Spleen (tissue), 11 donors: Measurements from ENCODE around the gene EXOC3L1. TPM values are rescaled to one million over a fixed set of nuclear protein-coding genes. Genes with fewer than 3 reads are reported as not detected.

ENCODE experiments used
- DNase-seq: peaks from one replicate; pipeline ENCODE4 v3.0.0-alpha.2; 2020
- H3K27ac ChIP-seq, 8 donors: fragments of 200-600 bp; sonication (generic) in 7 of 8; 1 replicate in 4 of 8; 2 replicates in 4 of 8; pipeline versions ENCODE4 v1.5.0 to v1.8.0; 2016 to 2021; ENCODE audit warnings: inconsistent platforms in 4 of 8, mild to moderate bottlenecking in 4 of 8, moderate library complexity in 1 of 8
- H3K27me3 ChIP-seq, 7 donors: fragments of 200-600 bp; sonication (generic) in 6 of 7; replicated peaks in 1 of 7; 1 replicate in 4 of 7; 2 replicates in 3 of 7; pipeline versions ENCODE4 v1.5.0 to v1.8.0; 2016 to 2021; ENCODE audit warnings: inconsistent platforms in 3 of 7, mild to moderate bottlenecking in 1 of 7
- H3K36me3 ChIP-seq, 6 donors: fragments of 200-600 bp; sonication (generic) in 5 of 6; 1 replicate in 4 of 6; 2 replicates in 2 of 6; pipeline versions ENCODE4 v1.5.0 to v1.8.0; 2016 to 2021; ENCODE audit warnings: inconsistent platforms in 2 of 6
- H3K4me1 ChIP-seq, 6 donors: fragments of 200-600 bp; sonication (generic) in 5 of 6; 1 replicate in 3 of 6; 2 replicates in 3 of 6; pipeline versions ENCODE4 v1.5.0 to v1.8.0; 2016 to 2021; ENCODE audit warnings: inconsistent platforms in 3 of 6
- H3K4me3 ChIP-seq, 8 donors: fragments of 200-600 bp; sonication (generic) in 7 of 8; 1 replicate in 4 of 8; 2 replicates in 4 of 8; pipeline versions ENCODE4 v1.5.0 to v1.8.0; 2016 to 2021; ENCODE audit warnings: inconsistent platforms in 4 of 8, mild to moderate bottlenecking in 4 of 8, moderate library complexity in 2 of 8
- H3K9me3 ChIP-seq, 8 donors: fragments of 200-600 bp; sonication (generic) in 7 of 8; 1 replicate in 4 of 8; 2 replicates in 4 of 8; pipeline versions ENCODE4 v1.5.0 to v1.8.0; 2016 to 2021; ENCODE audit warnings: inconsistent platforms in 4 of 8
- POLR2A ChIP-seq, 3 donors: fragments of 450-650 bp; IDR thresholded peaks; one replicate each; pipeline ENCODE4 v1.5.1; 2017; ENCODE audit warnings: antibody characterized with exemption in 3 of 3, mild to moderate bottlenecking in 1 of 3
- POLR2AphosphoS5 ChIP-seq, 3 donors: sonication (generic); formaldehyde crosslinking; IDR thresholded peaks; one replicate each; pipeline ENCODE4 v1.5.1; 2017; ENCODE audit warnings: antibody characterized with exemption in 3 of 3
- WGBS, 5 donors: extraction: QIAGEN DNeasy Blood & Tissue Kit in 3 of 5; methylation state at CpG; one replicate each; pipeline versions ENCODE4 v1.1.5 to v1.1.7; 2013 to 2018; 5-methylcytosine and 5-hydroxymethylcytosine counted together
- intact Hi-C: fragments of 100-400 bp; cut with DNase I; formaldehyde crosslinking; loops from one replicate; pipeline ENCODE4 v1.15.0; 2023; ENCODE audit warnings: low total_unique reads
- polyA plus RNA-seq, 3 donors: library from polyadenylated mRNA; stranded (reverse); fragments of 200-250 nt; gene quantifications; one replicate each; pipeline ENCODE4 v1.2.1, GENCODE V29; 2013
- total RNA-seq, 7 donors: library from RNA; depleted of rRNA in 3 of 7; stranded (reverse); fragments of >200 nt in 3 of 7; fragmentation: NEBNext Ultra II Directional in 4 of 7; extraction: Animal tissue kit (Norgen Biotek cat#: 25700) in 4 of 7; gene quantifications; one replicate each; pipeline versions ENCODE4 v1.1.0 to v1.2.1, GENCODE V29; 2016 to 2021
- TF ChIP-seq, protein P1 (sequence below), 11 experiments: fragments of 200-600 bp in 7 of 11; fragments of 450-650 bp in 4 of 11; sonication (generic) in 4 of 11; IDR thresholded peaks in 8 of 11; conservative IDR thresholded peaks in 3 of 11; 1 replicate in 7 of 11; 2 replicates in 4 of 11; pipeline versions ENCODE4 v1.4.0 to v1.8.0; 2016 to 2021; ENCODE audit warnings: antibody characterized with exemption in 11 of 11, inconsistent platforms in 4 of 11, mild to moderate bottlenecking in 1 of 11
- donor health status: healthy with polysubstance abuse.
- donor health status: DM: no; HTN: no; CAD: no; lungs with moderate emphysema.
- donor health status: DM: no; HTN: no; CAD: no.
- donor health status: Bipolar disorder and iron deficiency.
- donor health status: healthy.
- donor health status: DM: no; HTN: no; CAD: no.
- donor health status: DM: yes; HTN: yes; CAD: no.

The EXOC3L1 gene
- total and polyA plus RNA-seq, 10 donors, result 28.5 to 113 (median 49.9) TPM

DNA sequence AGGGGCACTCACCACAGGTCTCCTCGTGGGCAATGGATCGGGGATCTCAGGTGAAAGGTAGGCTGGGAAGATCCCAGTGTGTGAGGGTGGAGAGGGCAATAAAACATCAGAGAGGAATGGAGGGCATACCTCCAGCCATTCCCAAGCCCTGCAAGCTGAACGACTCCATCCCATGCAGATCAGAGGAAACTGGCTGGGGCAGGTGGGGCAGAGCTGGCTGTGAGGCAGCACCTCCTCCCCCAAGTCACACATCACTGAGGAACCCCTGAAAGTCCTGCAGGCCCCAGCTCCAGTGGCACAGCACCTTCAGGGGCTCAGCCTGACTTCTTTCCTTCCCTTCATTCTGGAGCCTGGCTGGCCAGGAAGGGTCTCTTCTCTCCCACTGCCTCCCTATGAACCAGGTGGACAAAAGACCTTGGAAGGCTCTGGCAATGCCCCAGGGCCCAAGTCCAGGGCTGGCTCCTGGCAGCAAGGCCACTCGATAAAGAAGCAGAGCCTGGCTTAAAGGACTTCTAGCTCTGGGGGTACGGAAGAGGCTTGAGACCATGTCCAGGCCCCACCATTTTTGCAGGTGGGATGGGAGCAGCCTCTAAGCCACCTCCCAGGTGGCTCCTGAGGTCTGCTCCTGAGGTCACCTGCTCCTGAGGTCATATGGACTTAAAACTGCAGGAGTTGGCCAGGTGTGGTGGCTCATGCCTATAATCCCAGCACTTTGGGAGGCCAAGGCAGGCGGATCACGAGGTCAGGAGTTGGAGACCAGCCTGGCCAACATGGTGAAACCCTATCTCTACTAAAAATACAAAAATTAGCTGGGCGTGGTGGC lies 23.5 kb upstream of the EXOC3L1 start:
- Histone ChIP-seq H3K36me3 (peaks cover 0 to 11% (median 0%) of the 10 kb centered on the region in 6 donors), H3K4me1 (peaks cover 9 to 42% (median 23%) of the 10 kb centered on the region in 6 donors), H3K9me3 (no peaks in the 10 kb centered on the region), H3K27ac (no peak overlapping the region), H3K4me3 (no peak overlapping the region), H3K27me3 (no peaks in the 10 kb centered on the region)
- intact Hi-C loops, result no loop called here
- TF ChIP-seq POLR2AphosphoS5 (IDR thresholded peaks at IDR 0.05) (no peak), POLR2A (IDR thresholded peaks at IDR 0.05) (no peak)
- TF ChIP-seq, protein P1, sequence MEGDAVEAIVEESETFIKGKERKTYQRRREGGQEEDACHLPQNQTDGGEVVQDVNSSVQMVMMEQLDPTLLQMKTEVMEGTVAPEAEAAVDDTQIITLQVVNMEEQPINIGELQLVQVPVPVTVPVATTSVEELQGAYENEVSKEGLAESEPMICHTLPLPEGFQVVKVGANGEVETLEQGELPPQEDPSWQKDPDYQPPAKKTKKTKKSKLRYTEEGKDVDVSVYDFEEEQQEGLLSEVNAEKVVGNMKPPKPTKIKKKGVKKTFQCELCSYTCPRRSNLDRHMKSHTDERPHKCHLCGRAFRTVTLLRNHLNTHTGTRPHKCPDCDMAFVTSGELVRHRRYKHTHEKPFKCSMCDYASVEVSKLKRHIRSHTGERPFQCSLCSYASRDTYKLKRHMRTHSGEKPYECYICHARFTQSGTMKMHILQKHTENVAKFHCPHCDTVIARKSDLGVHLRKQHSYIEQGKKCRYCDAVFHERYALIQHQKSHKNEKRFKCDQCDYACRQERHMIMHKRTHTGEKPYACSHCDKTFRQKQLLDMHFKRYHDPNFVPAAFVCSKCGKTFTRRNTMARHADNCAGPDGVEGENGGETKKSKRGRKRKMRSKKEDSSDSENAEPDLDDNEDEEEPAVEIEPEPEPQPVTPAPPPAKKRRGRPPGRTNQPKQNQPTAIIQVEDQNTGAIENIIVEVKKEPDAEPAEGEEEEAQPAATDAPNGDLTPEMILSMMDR (IDR thresholded peaks at IDR 0.05 in 8 of 11, conservative IDR thresholded peaks at IDR 0.05 in 3 of 11), result no peak
- no peak for DNase-seq
- 75 to 88% (median 80%) methylated on average over 7 to 8 of the region's 8 CpGs for WGBS, 5 donors

DNA sequence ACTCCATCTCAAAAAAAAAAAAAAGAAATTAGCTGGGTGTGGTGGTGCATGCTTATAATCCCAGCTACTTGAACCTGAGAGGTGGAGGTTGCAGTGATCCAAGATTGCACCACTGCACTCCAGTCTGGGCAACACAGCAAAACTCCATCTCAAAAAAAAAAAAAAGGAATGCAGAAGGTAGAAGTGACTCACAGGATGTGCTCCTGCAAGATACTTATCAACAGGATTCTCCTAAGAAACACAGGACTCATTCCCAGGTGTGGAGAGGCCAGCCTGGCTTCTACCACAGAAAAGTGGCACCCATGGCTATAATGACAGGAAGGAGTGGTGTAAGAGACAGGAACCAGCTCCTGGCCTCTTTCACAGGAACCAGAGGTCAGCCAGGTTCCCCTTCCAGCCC lies 22.8 kb upstream of the EXOC3L1 start:
- no peak overlapping the region for H3K27ac ChIP-seq

DNA sequence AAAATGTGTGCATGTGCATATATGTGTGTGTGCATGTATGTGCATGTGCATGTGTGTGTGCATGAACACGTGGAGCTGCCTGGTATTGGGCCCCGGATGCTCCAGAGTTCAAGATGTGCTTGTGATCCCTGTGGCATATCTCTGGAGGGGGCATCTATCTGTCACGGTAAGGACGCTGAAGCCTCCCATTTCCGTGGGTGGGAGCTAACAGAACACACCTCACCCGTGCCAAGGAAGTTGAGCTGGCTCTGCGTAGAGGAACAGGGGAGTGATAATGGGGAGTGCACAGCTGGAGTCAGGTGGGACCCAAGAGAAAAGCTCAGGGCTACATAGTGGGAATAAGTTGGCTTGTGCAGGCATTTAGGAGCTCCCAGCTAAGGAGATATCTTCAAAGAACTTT lies 21.7 kb upstream of the EXOC3L1 start:
- H3K27ac ChIP-seq, result no peak overlapping the region
- TF ChIP-seq POLR2A (IDR thresholded peaks at IDR 0.05) (no peak), POLR2AphosphoS5 (IDR thresholded peaks at IDR 0.05) (no peak)
- TF ChIP-seq, protein P1 (IDR thresholded peaks at IDR 0.05 in 8 of 11, conservative IDR thresholded peaks at IDR 0.05 in 3 of 11), result no peak
- H3K27me3 ChIP-seq, result no peaks in the 10 kb centered on the region
- 84 to 93% (median 87%) methylated on average over 7 of the region's 7 CpGs for WGBS, 5 donors
- peaks cover 0 to 25% (median 8%) of the 10 kb centered on the region in 6 donors for H3K4me1 ChIP-seq
- no peak overlapping the region for H3K4me3 ChIP-seq
- intact Hi-C loops, result no loop called here
- no peak for DNase-seq
- H3K9me3 ChIP-seq, result no peaks in the 10 kb centered on the region
- peaks cover 0 to 23% (median 0%) of the 10 kb centered on the region in 6 donors for H3K36me3 ChIP-seq

More for the DNA sequence above, 22.8 kb upstream of the EXOC3L1 start:
- H3K4me1 ChIP-seq, result peaks cover 7 to 36% (median 18%) of the 10 kb centered on the region in 6 donors
- intact Hi-C loops, result no loop called here
- H3K4me3 ChIP-seq, result no peak overlapping the region
- TF ChIP-seq POLR2A (IDR thresholded peaks at IDR 0.05) (no peak), POLR2AphosphoS5 (IDR thresholded peaks at IDR 0.05) (no peak)
- TF ChIP-seq, protein P1 (IDR thresholded peaks at IDR 0.05 in 8 of 11, conservative IDR thresholded peaks at IDR 0.05 in 3 of 11), result no peak
- peaks cover 0 to 12% (median 0%) of the 10 kb centered on the region in 6 donors for H3K36me3 ChIP-seq
- no peaks in the 10 kb centered on the region for H3K9me3 ChIP-seq
- DNase-seq, result no peak
- H3K27me3 ChIP-seq, result no peaks in the 10 kb centered on the region
